Muscle layer of colon (tissue), 2 donors: Measurements from ENCODE around the gene COX14.

Source experiments
- H3K27ac ChIP-seq: one replicate; pipeline ENCODE4 v1.7.0; 2013; ENCODE audit warnings: low read depth, mild to moderate bottlenecking, low read length, moderate library complexity
- H3K27me3 ChIP-seq, 2 donors: one replicate each; pipeline ENCODE4 v1.7.0; 2013; ENCODE audit warnings: low read length in 2 of 2, mild to moderate bottlenecking in 2 of 2; ENCODE audit not compliant: insufficient read depth in 2 of 2, control insufficient read depth in 1 of 2
- H3K36me3 ChIP-seq: one replicate; pipeline ENCODE4 v1.7.0; 2013; ENCODE audit warnings: mild to moderate bottlenecking, low read length; ENCODE audit not compliant: insufficient read depth
- H3K4me1 ChIP-seq: one replicate; pipeline ENCODE4 v1.7.0; 2013; ENCODE audit warnings: mild to moderate bottlenecking, low read length; ENCODE audit not compliant: insufficient read depth
- H3K4me3 ChIP-seq, 2 donors: one replicate each; pipeline ENCODE4 v1.7.0; 2013; ENCODE audit warnings: low read length in 2 of 2, low read depth in 1 of 2, mild to moderate bottlenecking in 1 of 2, moderate library complexity in 1 of 2
- H3K9ac ChIP-seq: one replicate; pipeline ENCODE4 v1.7.0; 2013; ENCODE audit warnings: low read length
- H3K9me3 ChIP-seq: one replicate; pipeline ENCODE4 v1.7.0; 2013; ENCODE audit warnings: mild to moderate bottlenecking, low read length
- donor health status: abdominal sarcoma.
- donor health status: Adenocarcinoma of cecum.

Gene COX14

DNA sequence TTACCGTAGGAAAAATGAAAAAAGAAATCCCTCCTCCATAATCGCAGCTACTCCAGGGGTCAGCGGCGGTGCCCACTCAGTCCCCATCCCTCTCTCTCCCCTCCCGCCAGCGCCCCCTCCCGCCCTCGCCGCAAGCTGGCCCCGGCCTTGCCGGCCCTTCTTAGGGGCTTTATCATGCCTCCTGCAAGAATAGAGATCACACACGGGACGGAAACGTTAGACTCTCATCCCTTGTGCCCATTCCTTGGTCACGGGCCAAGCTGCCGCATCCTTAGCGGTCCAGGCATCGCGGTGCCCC is 692 bp upstream of the COX14 start:
- Histone ChIP-seq H3K9ac (no peak overlapping the region), H3K4me3 (peak overlapping the region in 1 of 2 donors; percentile 41), H3K36me3 (peaks cover 6% of the 10 kb centered on the region), H3K4me1 (peaks cover 23% of the 10 kb centered on the region), H3K27me3 (no peaks in the 10 kb centered on the region), H3K9me3 (no peaks in the 10 kb centered on the region), H3K27ac (peak overlapping the region; percentile 54)

DNA sequence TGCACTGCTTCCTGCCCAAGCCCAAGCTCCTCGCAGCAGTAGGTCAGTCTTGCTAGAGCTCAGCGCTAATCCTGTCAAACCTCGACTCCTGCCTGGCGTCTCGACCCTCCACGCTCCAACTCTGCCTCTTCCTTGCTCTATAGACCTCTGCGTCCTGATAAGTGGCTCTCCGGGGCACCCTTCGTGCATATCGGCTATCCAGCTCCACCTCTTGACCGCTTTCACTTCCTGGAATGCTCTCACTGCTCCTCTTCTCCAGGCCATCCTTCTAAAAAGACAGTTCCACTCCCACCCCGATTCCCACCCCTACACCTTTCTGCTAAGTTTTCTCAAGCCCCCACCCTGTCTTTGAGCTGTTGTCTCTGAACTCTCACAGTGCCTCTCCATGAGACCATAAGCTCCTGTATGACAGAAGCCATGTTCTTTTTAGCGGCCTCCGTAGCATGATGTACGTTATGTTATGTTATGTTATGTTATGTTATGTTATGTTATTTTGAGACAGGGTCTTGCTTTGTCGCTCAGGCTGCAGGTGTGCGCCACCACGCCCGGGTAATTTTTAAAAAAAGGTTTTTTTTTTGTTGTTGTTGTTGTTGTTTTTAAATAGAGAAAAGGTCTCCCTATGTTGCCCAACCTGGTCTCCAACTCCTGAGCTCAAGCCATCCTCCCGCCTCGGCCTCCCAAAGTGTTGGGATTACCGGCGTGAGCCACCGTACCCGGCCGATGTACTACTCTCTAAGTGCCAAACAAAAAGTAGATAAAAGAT is 601 bp downstream of the COX14 start:
- H3K4me1 ChIP-seq = peaks cover 32% of the 10 kb centered on the region
- H3K36me3 ChIP-seq = peaks cover 6% of the 10 kb centered on the region
- H3K9ac ChIP-seq = peak overlapping the region; percentile 97
- peak overlapping the region; percentile 77 to 100 for H3K4me3 ChIP-seq
- H3K9me3 ChIP-seq = no peaks in the 10 kb centered on the region
- peak overlapping the region; percentile 99 for H3K27ac ChIP-seq
- H3K27me3 ChIP-seq = no peaks in the 10 kb centered on the region

DNA sequence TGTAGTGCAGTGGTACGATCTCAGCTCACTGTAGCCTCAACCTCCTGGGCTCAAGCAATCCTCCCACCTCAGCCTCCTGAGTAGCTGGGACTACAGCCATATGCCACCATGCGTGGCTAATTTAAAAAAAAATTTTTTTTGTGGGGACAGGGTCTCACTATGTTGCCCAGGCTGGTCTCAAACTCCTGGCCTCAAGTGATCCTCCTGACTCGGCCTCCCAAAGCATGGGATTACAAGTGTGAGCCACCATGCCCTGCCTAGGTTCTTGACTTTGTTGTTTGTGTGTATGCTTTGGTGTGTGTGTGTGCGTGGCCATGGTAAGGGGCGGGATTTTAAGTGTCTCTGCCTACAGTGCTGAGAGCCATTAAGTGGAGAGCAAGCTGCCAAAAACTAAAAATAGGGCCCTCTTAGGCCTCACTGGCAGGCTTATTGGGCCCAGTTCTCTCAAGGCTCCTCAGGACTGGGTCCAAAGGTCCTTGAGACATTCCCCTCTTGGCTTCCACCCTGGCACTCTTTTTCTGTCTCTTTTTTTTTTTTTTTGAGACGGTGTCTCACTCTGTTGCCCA is 5.1 kb downstream of the COX14 start:
- Histone ChIP-seq H3K27me3 (no peaks in the 10 kb centered on the region), H3K4me3 (no peak overlapping the region), H3K4me1 (peaks cover 23% of the 10 kb centered on the region), H3K9me3 (no peaks in the 10 kb centered on the region), H3K9ac (no peak overlapping the region), H3K36me3 (peaks cover 30% of the 10 kb centered on the region), H3K27ac (no peak overlapping the region)

DNA sequence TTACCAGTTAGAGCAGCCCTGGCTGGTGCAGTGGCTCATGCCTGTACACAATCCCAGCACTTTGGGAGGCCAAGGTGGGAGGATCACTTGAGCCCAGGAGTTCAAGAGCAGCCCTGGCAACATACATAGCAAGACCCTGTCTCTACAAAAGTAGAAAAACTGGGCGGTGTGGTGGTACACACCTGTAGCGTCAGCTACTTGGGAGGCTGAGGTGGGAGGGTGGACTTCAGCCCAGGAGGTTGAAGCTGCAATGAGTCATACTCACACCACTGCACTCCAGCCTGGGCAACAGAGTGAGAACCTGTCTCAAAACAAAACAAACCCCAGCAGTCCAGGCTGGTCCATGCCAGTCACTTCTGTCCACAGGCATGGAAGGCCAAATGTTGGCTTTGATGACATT is 7.4 kb downstream of the COX14 start:
- H3K9me3 ChIP-seq = no peaks in the 10 kb centered on the region
- no peak overlapping the region for H3K27ac ChIP-seq
- H3K4me1 ChIP-seq = peaks cover 11% of the 10 kb centered on the region
- no peaks in the 10 kb centered on the region for H3K27me3 ChIP-seq
- H3K36me3 ChIP-seq = peaks cover 52% of the 10 kb centered on the region
- no peak overlapping the region for H3K4me3 ChIP-seq
- H3K9ac ChIP-seq = no peak overlapping the region

DNA sequence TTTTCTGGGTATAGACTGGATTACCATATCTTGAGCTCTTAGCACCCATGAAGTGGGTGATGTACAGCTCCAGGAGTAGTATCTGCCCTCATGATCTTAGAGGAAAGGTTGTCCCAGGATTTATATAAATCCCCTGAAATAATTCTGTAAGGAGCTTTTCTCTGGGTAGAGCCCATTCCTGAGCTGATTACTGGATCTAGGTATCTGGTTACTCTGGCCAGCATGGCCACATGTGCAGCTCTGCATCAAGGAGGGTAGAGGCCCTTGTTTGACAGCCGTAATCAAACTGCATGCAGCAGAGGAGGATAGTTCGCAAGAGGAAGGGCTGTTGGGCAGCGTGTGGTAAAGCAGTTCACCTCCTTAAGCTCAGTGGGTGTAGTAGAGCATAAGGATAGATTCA is 8.5 kb downstream of the COX14 start:
- Histone ChIP-seq H3K27me3 (no peaks in the 10 kb centered on the region), H3K9ac (no peak overlapping the region), H3K9me3 (no peaks in the 10 kb centered on the region), H3K36me3 (peaks cover 51% of the 10 kb centered on the region), H3K4me3 (no peak overlapping the region), H3K4me1 (peaks cover 11% of the 10 kb centered on the region), H3K27ac (no peak overlapping the region)

DNA sequence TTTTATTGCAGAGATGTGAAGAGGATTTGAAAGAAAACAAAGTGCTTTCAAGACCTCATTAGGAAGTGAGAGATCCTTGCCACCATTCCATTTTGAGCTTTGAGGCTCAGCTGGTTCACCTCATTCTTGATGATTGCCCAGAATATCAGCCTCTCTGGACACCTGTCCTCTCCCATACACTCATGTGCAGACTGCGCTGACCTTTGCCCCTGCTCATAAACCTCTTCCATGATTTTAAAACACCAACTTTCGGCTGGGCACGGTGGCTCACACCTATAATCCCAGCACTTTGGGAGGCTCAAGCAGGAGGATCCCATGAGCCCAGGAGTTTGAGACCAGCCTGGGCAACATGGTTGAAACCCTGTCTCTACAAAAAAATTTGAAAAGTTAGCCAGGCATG is 8.9 kb downstream of the COX14 start:
- Histone ChIP-seq H3K27me3 (no peaks in the 10 kb centered on the region), H3K9me3 (no peaks in the 10 kb centered on the region), H3K9ac (no peak overlapping the region), H3K27ac (no peak overlapping the region), H3K36me3 (peaks cover 47% of the 10 kb centered on the region), H3K4me1 (peaks cover 11% of the 10 kb centered on the region), H3K4me3 (no peak overlapping the region)

DNA sequence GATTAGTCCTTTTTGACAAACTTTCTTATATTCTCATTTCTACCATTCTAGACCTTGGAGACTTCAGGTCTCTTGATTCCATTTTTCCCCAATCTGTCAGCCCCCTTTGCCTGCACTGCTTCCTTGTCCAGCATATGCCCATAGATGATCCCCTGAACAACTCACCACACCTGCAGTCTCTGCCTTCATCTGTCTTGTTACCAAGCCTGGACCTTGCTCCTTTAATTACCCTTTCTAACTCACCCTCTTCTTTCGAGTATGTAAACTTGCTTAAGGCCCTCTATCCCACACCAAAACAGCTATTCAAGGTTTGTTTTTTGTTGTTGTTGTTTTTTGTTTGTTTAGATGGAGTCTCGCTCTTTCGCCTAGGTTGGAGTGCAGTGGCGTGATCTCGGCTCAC is 9.6 kb downstream of the COX14 start:
- Histone ChIP-seq H3K36me3 (peaks cover 46% of the 10 kb centered on the region), H3K9ac (no peak overlapping the region), H3K4me3 (no peak overlapping the region), H3K4me1 (peaks cover 8% of the 10 kb centered on the region), H3K27ac (no peak overlapping the region), H3K27me3 (no peaks in the 10 kb centered on the region), H3K9me3 (no peaks in the 10 kb centered on the region)

DNA sequence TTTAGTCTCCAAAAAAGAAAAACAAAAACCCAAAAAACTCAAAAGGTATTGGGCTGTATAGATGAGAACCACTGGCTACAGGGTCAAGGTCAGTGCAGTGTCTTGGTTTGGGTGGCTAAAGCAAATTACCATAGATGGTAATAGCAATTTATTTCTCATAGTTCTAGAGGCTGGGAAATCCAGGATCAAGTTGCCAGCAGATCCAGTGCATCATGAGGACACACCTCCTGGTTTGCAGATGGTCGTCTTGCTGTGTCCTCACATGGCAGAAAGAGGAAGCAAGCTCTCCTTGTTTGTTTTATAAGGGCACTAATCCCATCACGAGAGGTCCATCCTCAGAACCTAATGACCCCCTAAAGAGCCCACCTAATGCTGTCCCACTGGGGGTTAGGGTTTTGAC is 11.2 kb downstream of the COX14 start:
- Histone ChIP-seq H3K4me1 (no peaks in the 10 kb centered on the region), H3K27me3 (no peaks in the 10 kb centered on the region), H3K36me3 (peaks cover 61% of the 10 kb centered on the region), H3K9me3 (no peaks in the 10 kb centered on the region), H3K4me3 (no peak overlapping the region), H3K9ac (no peak overlapping the region), H3K27ac (no peak overlapping the region)

DNA sequence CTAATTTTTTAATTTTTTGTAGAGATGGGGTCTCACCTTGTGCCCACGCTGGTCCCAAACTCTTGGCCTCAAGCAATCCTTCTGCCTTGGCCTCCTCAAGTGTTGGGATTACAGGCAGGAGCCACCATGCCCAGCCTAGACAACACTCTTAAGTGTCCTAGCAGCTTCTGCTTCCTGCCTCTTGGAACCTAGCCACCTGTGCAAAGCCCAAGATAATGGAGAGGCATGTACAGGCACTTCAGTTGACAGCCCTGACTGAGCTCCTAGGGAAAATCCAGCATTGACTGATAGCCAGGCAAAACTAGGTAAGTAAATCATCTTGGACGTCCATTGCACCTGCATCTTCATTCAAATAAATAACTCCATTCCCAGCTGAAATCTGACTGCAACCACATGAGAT is 15.5 kb downstream of the COX14 start:
- Histone ChIP-seq H3K27ac (no peak overlapping the region), H3K4me1 (peaks cover 1% of the 10 kb centered on the region), H3K36me3 (peaks cover 60% of the 10 kb centered on the region), H3K9ac (no peak overlapping the region), H3K4me3 (no peak overlapping the region), H3K27me3 (no peaks in the 10 kb centered on the region), H3K9me3 (no peaks in the 10 kb centered on the region)

DNA sequence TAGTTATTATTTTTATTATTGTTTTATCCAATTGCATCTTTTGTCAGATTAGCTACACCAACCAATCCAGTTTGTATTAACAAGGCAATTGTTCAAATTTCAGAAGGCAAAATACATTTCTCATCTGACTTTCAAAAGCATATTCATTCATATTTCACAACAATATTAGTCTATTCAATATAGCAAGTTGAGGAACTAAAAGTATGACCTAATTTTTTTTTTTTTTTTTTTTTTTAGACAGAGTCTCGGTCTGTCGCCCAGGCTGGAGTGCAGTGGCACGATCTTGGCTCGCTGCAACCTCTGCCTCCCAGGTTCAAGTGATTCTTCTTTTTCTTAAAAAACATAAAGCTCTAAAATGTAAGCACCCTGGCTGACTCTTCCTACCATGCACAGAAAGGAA is 17.3 kb downstream of the COX14 start:
- Histone ChIP-seq H3K4me1 (peaks cover 6% of the 10 kb centered on the region), H3K36me3 (peaks cover 46% of the 10 kb centered on the region), H3K9me3 (no peaks in the 10 kb centered on the region), H3K27ac (no peak overlapping the region), H3K4me3 (no peak overlapping the region), H3K9ac (no peak overlapping the region), H3K27me3 (no peaks in the 10 kb centered on the region)

DNA sequence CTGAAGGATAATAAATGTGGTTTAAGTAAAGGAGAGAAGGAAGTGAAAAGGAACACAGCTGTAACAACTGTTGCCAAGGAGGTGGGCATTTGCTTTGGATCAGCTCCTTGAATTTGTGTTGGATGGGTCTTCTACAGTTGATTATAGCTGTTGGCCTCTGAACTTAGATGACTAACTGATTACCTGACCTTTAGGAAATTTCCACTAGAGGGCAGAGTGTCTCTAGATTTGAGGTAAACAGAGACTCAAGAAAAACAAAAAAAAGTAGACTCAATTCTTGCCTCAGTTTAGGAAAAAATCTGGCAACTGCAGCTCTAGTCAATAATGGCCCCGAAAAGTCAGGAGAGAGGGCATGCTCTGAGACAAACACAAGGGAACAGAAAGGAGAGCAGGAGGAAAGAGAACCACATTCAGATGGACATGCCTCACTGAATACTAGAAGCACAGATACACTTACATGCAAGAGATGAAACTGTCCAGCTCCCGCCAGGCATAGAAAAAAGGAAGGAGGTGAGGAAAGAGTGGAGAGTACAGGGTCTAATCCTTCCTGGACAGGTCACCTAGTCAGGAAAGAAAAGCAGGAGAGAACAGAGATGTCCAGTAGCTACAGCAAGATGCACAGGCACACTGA is 20.6 kb downstream of the COX14 start:
- Histone ChIP-seq H3K4me3 (no peak overlapping the region), H3K36me3 (peaks cover 54% of the 10 kb centered on the region), H3K27me3 (no peaks in the 10 kb centered on the region), H3K9me3 (no peaks in the 10 kb centered on the region), H3K4me1 (peaks cover 12% of the 10 kb centered on the region), H3K27ac (no peak overlapping the region), H3K9ac (no peak overlapping the region)

DNA sequence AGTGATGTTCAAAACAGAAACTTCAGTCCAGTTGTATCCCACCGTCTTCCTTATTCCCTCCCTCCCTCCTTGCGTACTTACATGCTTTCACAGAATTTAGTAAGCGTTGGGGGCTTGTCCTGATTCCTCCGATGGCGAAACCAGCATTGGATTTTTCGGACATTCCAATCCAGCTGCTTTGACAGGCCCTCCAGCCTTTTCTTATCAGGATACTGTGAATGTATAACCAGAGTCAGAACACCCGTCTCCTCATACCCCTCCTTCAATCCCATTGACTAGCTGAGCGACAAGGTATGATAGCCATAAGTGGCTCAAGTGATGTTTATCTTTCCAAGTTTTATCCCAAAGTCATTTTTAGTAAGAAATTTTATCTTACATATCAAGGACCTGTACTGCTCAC is 31.0 kb downstream of the COX14 start:
- Histone ChIP-seq H3K9me3 (no peaks in the 10 kb centered on the region), H3K27ac (no peak overlapping the region), H3K36me3 (peaks cover 27% of the 10 kb centered on the region), H3K4me3 (no peak overlapping the region), H3K27me3 (no peaks in the 10 kb centered on the region), H3K4me1 (no peaks in the 10 kb centered on the region), H3K9ac (no peak overlapping the region)
